ENCODE results near the gene APOOL. TPM values are rescaled to one million over a fixed set of nuclear protein-coding genes. Genes with fewer than 3 reads are reported as not detected.
"Not testable (repeated sequence)": the region's sequence is repeated elsewhere in the genome, so short reads cannot be mapped to it uniquely, and the experiment has no call there.

APOOL gene
- total RNA-seq, 1 experiment from 2014 or later = 7.7 TPM

GRCh38 chrX:85052636-85053343 lies 49.1 kb downstream of the APOOL start:
- DNase-seq (ENCODE audit: low spot score) = peak; percentile 11
- in situ Hi-C loops (cut with HindIII; ENCODE audit: low sequenced_read_pairs) = no loop called here

DNA sequence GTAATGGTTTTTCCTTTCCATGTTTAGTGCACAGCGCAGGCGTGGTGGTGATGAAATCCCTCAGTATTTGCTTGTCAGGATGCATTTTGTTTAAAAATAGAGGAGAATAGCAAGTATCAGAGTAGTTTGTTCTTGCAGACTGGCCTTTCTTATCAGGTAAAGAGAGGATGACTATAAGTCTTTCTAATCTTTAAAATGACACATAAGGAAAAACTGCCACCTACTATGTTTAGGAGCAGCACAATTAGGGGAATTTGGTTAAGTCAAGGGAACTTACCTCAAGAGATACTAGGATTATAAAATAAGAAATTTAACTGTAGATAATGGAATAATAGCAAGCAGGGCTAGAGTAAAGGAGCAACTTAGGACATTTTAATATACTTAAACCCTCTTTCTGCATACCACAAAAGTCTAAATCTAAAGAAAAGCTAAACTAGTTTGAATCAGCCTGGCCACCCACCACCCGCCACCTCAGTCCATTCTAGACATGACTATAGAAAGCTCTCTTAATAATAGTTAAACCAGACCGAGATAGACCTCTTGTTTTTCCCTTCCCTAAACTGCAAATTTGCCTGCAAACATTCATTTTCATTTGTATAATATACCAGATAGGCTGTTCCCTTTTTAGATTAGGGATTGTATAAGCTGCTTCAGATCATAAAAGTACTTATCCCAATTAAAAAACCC lies 62.0 kb downstream of the APOOL start:
- in situ Hi-C loops (cut with HindIII; ENCODE audit: low sequenced_read_pairs) = no loop called here
- no peak for DNase-seq (ENCODE audit: low spot score)

GRCh38 chrX:85077247-85077646 lies 73.6 kb downstream of the APOOL start:
- in situ Hi-C loops (cut with HindIII; ENCODE audit: low sequenced_read_pairs); DNase-seq (ENCODE audit: low spot score): not testable (repeated sequence)

DNA sequence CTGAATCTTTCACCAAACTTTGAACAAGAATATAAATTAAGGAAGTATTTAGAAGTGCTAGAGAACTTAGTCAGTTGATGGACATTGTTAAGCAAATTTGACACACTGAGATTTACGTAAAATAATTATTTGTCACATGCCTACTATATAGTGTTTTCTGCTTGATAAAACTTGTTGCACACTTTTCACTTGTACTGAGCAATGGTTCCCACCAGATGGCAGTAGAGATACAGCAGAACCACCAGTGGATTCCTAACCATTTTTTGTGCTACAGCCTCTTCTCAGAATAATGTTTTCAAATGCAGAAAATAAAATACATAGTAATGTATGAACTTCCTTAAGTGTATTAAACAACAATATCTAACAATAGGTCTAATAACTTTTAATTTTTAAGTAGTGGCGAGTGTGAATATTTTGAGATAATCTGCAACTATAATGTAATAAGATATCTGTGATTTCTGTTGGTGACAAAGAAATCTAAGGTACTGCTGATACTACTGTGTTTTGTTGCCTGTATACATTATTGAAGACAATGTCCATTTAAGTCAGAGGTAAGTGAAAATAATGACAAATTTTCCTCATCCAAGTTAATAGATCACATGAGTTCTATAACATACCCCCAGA lies 81.2 kb downstream of the APOOL start:
- DNase-seq (ENCODE audit: low spot score) = peak; percentile 30
- in situ Hi-C loops (cut with HindIII; ENCODE audit: low sequenced_read_pairs) = no loop called here

- no peak for DNase-seq (ENCODE audit: low spot score)
- in situ Hi-C loops (cut with HindIII; ENCODE audit: low sequenced_read_pairs) = no loop called here
Measured at GRCh38 chrX:85089321-85089840, 85.7 kb downstream of the APOOL start.

- in situ Hi-C loops (cut with HindIII; ENCODE audit: low sequenced_read_pairs) = no loop called here
- no peak for DNase-seq (ENCODE audit: low spot score)
Measured at GRCh38 chrX:85107407-85107806, 103.7 kb downstream of the APOOL start.

- in situ Hi-C loops (cut with HindIII; ENCODE audit: low sequenced_read_pairs) = no loop called here
- DNase-seq (ENCODE audit: low spot score) = no peak
Measured at GRCh38 chrX:85108165-85108564, 104.5 kb downstream of the APOOL start.

DNA sequence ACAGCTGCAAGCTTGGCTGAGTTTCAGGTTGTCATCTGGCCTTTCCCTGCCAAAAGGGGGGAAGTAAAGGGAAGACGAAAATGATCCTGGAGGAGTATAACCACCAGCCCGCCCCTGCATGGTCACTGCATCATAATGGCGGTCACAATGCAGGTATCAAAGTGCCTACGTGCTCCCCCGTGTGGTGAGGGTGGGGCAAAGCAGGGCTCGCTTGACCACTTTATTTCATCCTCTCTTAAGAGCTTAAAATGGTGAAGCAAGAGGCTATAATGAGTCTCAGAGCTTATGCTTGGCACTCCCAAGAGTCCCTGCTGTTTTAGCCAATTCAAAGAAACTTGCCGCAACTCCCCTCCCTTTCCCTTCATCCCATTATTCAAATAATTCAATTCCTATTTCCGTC lies 105.6 kb downstream of the APOOL start:
- in situ Hi-C loops (cut with HindIII; ENCODE audit: low sequenced_read_pairs) = no loop called here

GRCh38 chrX:85111347-85111746 lies 107.7 kb downstream of the APOOL start:
- no peak for DNase-seq (ENCODE audit: low spot score)
- in situ Hi-C loops (cut with HindIII; ENCODE audit: low sequenced_read_pairs) = no loop called here

More for the DNA sequence above, 105.6 kb downstream of the APOOL start:
- no peak for DNase-seq (ENCODE audit: low spot score)

DNA sequence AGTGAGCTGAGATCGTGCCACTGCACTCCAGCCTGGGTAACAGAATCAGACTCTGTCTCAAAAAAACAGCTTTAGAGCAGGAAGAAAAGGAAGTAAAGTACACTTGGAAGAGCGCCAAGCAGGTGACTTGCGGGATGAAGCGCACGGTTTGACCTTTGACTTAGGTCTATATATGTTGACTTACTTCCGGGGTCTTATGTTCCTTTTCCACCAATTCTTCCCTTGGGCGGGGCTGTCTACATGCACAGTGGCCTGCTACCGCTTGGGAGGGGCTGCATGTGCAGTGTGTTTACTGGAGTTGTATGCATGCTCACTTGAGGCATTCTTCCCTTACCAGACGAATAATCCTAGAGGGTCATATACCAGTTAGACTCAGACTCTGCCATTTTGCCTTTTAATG lies 108.6 kb downstream of the APOOL start:
- in situ Hi-C loops (cut with HindIII; ENCODE audit: low sequenced_read_pairs) = no loop called here
- DNase-seq (ENCODE audit: low spot score) = no peak

- in situ Hi-C loops (cut with HindIII; ENCODE audit: low sequenced_read_pairs) = no loop called here
- no peak for DNase-seq (ENCODE audit: low spot score)
Measured at GRCh38 chrX:85113746-85114145, 110.1 kb downstream of the APOOL start.

GRCh38 chrX:85114171-85114570 lies 110.5 kb downstream of the APOOL start:
- in situ Hi-C loops (cut with HindIII; ENCODE audit: low sequenced_read_pairs) = no loop called here

DNA sequence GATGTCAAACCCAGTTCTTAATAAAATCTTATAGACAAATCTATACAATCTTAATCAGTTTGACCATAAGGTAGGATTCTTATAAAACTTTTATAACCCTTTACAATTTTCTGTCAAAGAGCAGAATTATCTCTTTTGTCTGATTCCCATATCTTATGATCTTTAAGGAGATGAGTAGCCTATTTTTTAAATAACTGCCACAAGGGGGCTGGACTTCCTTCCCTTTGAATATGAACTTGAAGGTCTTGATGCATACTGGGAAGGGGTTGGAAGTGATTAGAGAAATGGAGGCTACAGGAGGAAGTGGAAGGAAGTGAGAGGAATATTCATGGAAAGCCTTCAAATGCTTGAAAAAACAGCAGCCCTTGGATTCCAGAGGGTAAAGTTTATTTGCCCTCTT lies 111.1 kb downstream of the APOOL start:
- in situ Hi-C loops (cut with HindIII; ENCODE audit: low sequenced_read_pairs) = no loop called here
- DNase-seq (ENCODE audit: low spot score) = no peak

More at GRCh38 chrX:85114171-85114570, 110.5 kb downstream of the APOOL start:
- no peak for DNase-seq (ENCODE audit: low spot score)

GRCh38 chrX:85115252-85115651 lies 111.6 kb downstream of the APOOL start:
- no peak for DNase-seq (ENCODE audit: low spot score)
- in situ Hi-C loops (cut with HindIII; ENCODE audit: low sequenced_read_pairs) = no loop called here

DNA sequence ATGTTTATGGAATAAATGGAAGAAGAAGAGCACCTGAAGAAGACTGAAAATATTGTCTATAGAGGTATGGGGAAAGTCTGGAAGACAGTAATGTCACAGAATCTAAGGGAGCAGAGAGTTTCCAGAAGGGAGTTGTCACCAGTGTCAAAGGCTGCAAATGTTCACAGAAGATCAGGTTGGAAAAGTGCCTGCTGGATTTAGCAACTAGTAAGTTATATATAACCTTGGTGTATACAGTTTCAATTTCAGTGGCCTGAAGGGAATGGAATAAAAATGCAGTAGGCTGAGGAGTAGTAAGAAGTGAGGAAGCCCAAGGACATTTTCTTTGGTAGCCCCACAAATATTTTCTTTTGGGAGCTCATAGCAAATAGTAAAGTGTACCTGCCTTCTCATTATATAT lies 132.7 kb downstream of the APOOL start:
- DNase-seq (ENCODE audit: low spot score) = no peak
- in situ Hi-C loops (cut with HindIII; ENCODE audit: low sequenced_read_pairs) = no loop called here

DNA sequence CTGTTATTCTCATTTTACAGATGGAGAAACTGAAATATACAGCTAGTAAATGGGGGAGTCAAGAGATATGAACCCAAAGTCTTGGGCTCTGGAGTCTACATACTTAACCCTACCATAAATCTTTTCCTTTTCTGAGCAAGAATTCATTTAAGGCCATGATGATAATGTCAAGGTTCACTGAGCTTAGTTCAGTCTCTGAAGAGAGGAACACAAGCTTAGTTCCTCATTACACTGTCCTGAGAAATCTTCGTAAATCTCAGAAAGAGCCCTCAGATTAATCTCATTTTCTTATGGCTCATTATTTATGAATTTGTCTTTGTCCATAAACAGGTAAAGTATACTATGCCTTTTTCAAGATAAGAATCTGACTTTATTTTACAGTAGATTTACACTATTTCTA lies 135.7 kb downstream of the APOOL start:
- in situ Hi-C loops (cut with HindIII; ENCODE audit: low sequenced_read_pairs) = no loop called here
- no peak for DNase-seq (ENCODE audit: low spot score)

GRCh38 chrX:85140964-85141363 lies 137.3 kb downstream of the APOOL start:
- DNase-seq (ENCODE audit: low spot score) = no peak
- in situ Hi-C loops (cut with HindIII; ENCODE audit: low sequenced_read_pairs) = no loop called here
